WTC11 (cell line): Measurements from ENCODE around the gene ANXA6. TPM values are rescaled to one million over a fixed set of nuclear protein-coding genes. Genes with fewer than 3 reads are reported as not detected.
A peak's percentile ranks its signal among the peaks of the same experiment; 100 is the strongest.

Experiments used
- ATAC-seq: fragments of 200-7000 bp; cut with Tn5 transposase; 2 replicates; pipeline ENCODE4 v1.10.0; 2021; ENCODE audit warnings: mild to moderate bottlenecking, moderate library complexity
- CTCF ChIA-PET: fragments of 300-600 bp; sonication (Branson Sonifier 250); formaldehyde crosslinking; loops from one replicate; lab custom pipeline; 2021; ENCODE audit warnings: antibody characterized with exemption; lab: Charles Lee
- POLR2A ChIA-PET: fragments of 350-600 bp; sonication (Branson Sonifier 250); formaldehyde crosslinking; loops from one replicate; lab custom pipeline; 2021; ENCODE audit warnings: antibody characterized with exemption; lab: Charles Lee
- DNase-seq: peaks from one replicate; pipeline ENCODE4 v3.0.0; 2021; ENCODE audit warnings: low spot score
- H3K27ac Mint-ChIP-seq: 2 replicates; pipeline ENCODE4 v1.8.0; 2021; ENCODE audit warnings: mixed read lengths
- H3K27me3 Mint-ChIP-seq: 2 replicates; pipeline ENCODE4 v1.8.0; 2021; ENCODE audit warnings: low read depth, mild to moderate bottlenecking, moderate library complexity, mixed read lengths
- H3K36me3 Mint-ChIP-seq: 2 replicates; pipeline ENCODE4 v1.8.0; 2021; ENCODE audit warnings: mixed read lengths
- H3K4me1 Mint-ChIP-seq: 2 replicates; pipeline ENCODE4 v1.8.0; 2022; ENCODE audit warnings: mixed read lengths
- H3K4me3 Mint-ChIP-seq: 2 replicates; pipeline ENCODE4 v1.8.0; 2021; ENCODE audit warnings: mild to moderate bottlenecking, moderate library complexity, mixed read lengths
- H3K9me3 Mint-ChIP-seq: 2 replicates; pipeline ENCODE4 v1.8.0; 2021; ENCODE audit warnings: mixed read lengths
- CTCF ChIP-seq: fragments of 200-600 bp; IDR thresholded peaks from 2 replicates; pipeline ENCODE4 v1.8.0; 2022; ENCODE audit warnings: antibody characterized with exemption
- E2F4 ChIP-seq: sonication (generic); formaldehyde crosslinking; IDR thresholded peaks from 2 replicates; pipeline ENCODE4 v1.8.1; 2022; ENCODE audit warnings: low read depth, mild to moderate bottlenecking, moderate library complexity, missing genetic modification reagents, borderline replicate concordance
- ELF4 ChIP-seq: sonication (generic); formaldehyde crosslinking; IDR thresholded peaks from 2 replicates; pipeline ENCODE4 v1.8.1; 2022; ENCODE audit warnings: low read depth, mild to moderate bottlenecking, moderate library complexity, missing genetic modification reagents
- ETV6 ChIP-seq: sonication (generic); formaldehyde crosslinking; IDR thresholded peaks from 2 replicates; pipeline ENCODE4 v1.8.1; 2022; ENCODE audit warnings: mild to moderate bottlenecking, missing genetic modification reagents
- FOXJ3 ChIP-seq: sonication (generic); formaldehyde crosslinking; IDR thresholded peaks from 2 replicates; pipeline ENCODE4 v1.9.0; 2021; ENCODE audit warnings: missing genetic modification reagents, mild to moderate bottlenecking, borderline replicate concordance
- FOXK1 ChIP-seq: sonication (generic); formaldehyde crosslinking; IDR thresholded peaks from 2 replicates; pipeline ENCODE4 v1.8.0; 2022; ENCODE audit warnings: mild to moderate bottlenecking, moderate library complexity, missing genetic modification reagents
- FOXP1 ChIP-seq: sonication (generic); formaldehyde crosslinking; IDR thresholded peaks from 2 replicates; pipeline ENCODE4 v1.8.0; 2022; ENCODE audit warnings: missing genetic modification reagents, mild to moderate bottlenecking, moderate library complexity, borderline replicate concordance
- GABPB1 ChIP-seq: sonication (generic); formaldehyde crosslinking; IDR thresholded peaks from 2 replicates; pipeline ENCODE4 v1.8.1; 2023; ENCODE audit warnings: mild to moderate bottlenecking, missing genetic modification reagents
- GTF2I ChIP-seq: fragments of 250-450 bp; sonication (Bioruptor Pico); conservative IDR thresholded peaks from 2 replicates; pipeline ENCODE4 v1.4.0; 2021; ENCODE audit warnings: mild to moderate bottlenecking
- IRF2 ChIP-seq: sonication (generic); formaldehyde crosslinking; IDR thresholded peaks from 2 replicates; pipeline ENCODE4 v1.8.0; 2022; ENCODE audit warnings: low read depth, missing genetic modification reagents, borderline replicate concordance
- JAZF1 ChIP-seq: fragments of 250-450 bp; sonication (Bioruptor Pico); IDR thresholded peaks from 2 replicates; pipeline ENCODE4 v1.9.0; 2021; ENCODE audit warnings: moderate library complexity, mild to moderate bottlenecking, inconsistent platforms
- NFATC4 ChIP-seq: fragments of 250-450 bp; sonication (Bioruptor Pico); IDR thresholded peaks from 2 replicates; pipeline ENCODE4 v1.9.0; 2021; ENCODE audit warnings: mild to moderate bottlenecking
- NFE2L1 ChIP-seq: sonication (generic); formaldehyde crosslinking; IDR thresholded peaks from 2 replicates; pipeline ENCODE4 v1.8.1; 2023; ENCODE audit warnings: missing genetic modification reagents
- NFYB ChIP-seq: sonication (generic); formaldehyde crosslinking; conservative IDR thresholded peaks from 2 replicates; pipeline ENCODE4 v1.8.0; 2022; ENCODE audit warnings: low read depth, missing genetic modification reagents
- NR3C1 ChIP-seq: sonication (generic); formaldehyde crosslinking; conservative IDR thresholded peaks from 2 replicates; pipeline ENCODE4 v1.8.1; 2023; ENCODE audit warnings: low read depth, mild to moderate bottlenecking, missing genetic modification reagents
- PRDM15 ChIP-seq: sonication (generic); formaldehyde crosslinking; IDR thresholded peaks from 2 replicates; pipeline ENCODE4 v1.8.0; 2022; ENCODE audit warnings: missing genetic modification reagents
- RORB ChIP-seq: fragments of 250-450 bp; sonication (Bioruptor Pico); IDR thresholded peaks from 2 replicates; pipeline ENCODE4 v1.9.0; 2021; ENCODE audit warnings: mild to moderate bottlenecking
- SMAD3 ChIP-seq: sonication (generic); formaldehyde crosslinking; IDR thresholded peaks from 2 replicates; pipeline ENCODE4 v1.8.0; 2022; ENCODE audit warnings: missing genetic modification reagents, mild to moderate bottlenecking, borderline replicate concordance
- ZBTB21 ChIP-seq: sonication (generic); formaldehyde crosslinking; IDR thresholded peaks from 2 replicates; pipeline ENCODE4 v1.8.1; 2023; ENCODE audit warnings: mild to moderate bottlenecking, missing genetic modification reagents, borderline replicate concordance
- ZNF138 ChIP-seq: sonication (generic); formaldehyde crosslinking; conservative IDR thresholded peaks from 2 replicates; pipeline ENCODE4 v1.8.1; 2022; ENCODE audit warnings: mild to moderate bottlenecking, moderate library complexity, missing genetic modification reagents
- ZNF396 ChIP-seq: fragments of 250-450 bp; sonication (Bioruptor Pico); IDR thresholded peaks from 2 replicates; pipeline ENCODE4 v1.8.0; 2021; ENCODE audit warnings: mild to moderate bottlenecking, moderate library complexity, borderline replicate concordance
- total RNA-seq: library from RNA; stranded (reverse); gene quantifications from 3 replicates; pipeline ENCODE4 v1.2.3, GENCODE V29; 2021
- TF ChIP-seq, protein P1 (sequence below): fragments of 250-450 bp; sonication (Bioruptor Pico); conservative IDR thresholded peaks from 2 replicates; pipeline ENCODE4 v1.9.0; 2021; ENCODE audit warnings: mild to moderate bottlenecking
- TF ChIP-seq, protein P2 (sequence below): sonication (generic); formaldehyde crosslinking; IDR thresholded peaks from 2 replicates; pipeline ENCODE4 v1.8.0; 2022; ENCODE audit warnings: mild to moderate bottlenecking, missing genetic modification reagents
- TF ChIP-seq, protein P3 (sequence below): sonication (generic); formaldehyde crosslinking; IDR thresholded peaks from 2 replicates; pipeline ENCODE4 v1.8.0; 2022; ENCODE audit warnings: mild to moderate bottlenecking, missing genetic modification reagents
- TF ChIP-seq, protein P4 (sequence below): sonication (generic); formaldehyde crosslinking; IDR thresholded peaks from 2 replicates; pipeline ENCODE4 v1.8.1; 2023; ENCODE audit warnings: mild to moderate bottlenecking, missing genetic modification reagents, moderate library complexity

ANXA6 gene
- total RNA-seq, 1 experiment from 2014 or later, result 92.8 TPM

DNA sequence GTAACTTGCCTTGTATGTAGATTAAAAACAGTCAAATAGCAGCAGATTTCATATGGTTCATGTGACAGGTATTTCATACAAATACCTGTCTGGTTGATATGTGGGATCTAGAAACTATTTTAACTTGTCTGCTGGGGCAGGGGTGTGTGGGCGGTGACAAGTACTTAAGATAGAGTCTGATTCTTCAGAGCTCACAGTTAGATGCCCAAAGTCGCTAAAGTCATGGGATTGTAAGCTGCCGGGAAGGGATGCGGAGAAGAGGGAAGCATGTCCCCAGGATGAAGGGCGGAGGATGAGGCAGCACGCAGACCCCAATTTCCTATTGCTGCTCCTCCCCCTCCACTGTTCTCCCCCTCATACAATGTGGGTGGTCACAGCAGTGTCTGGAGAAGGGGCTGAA is 13.3 kb downstream of the ANXA6 start:
- ATAC-seq (no peak), DNase-seq (no peak)
- peaks cover 18% of the 10 kb centered on the region for H3K4me1 Mint-ChIP-seq
- no peaks in the 10 kb centered on the region for H3K9me3 Mint-ChIP-seq
- H3K4me3 Mint-ChIP-seq, result no peak overlapping the region
- ChIA-PET CTCF (interaction anchor here (1.1 to 5.2 kb wide), 3 partner anchors 18 to 29 kb away, joined by 5 to 51 read pairs (median 6); no protein-coding TSS in a partner anchor), POLR2A (no interaction called here)
- peak overlapping the region; percentile 5; the same call in 1 of the 2 replicates for H3K27ac Mint-ChIP-seq
- peaks cover 5% of the 10 kb centered on the region for H3K36me3 Mint-ChIP-seq
- no peaks in the 10 kb centered on the region for H3K27me3 Mint-ChIP-seq
- no peak for TF ChIP-seq JAZF1 (CRISPR knock-in tag)
- no peak for TF ChIP-seq NFATC4 (CRISPR knock-in tag)
- no peak for TF ChIP-seq FOXK1 (CRISPR knock-in tag)
- TF ChIP-seq RORB (CRISPR knock-in tag), result no peak
- TF ChIP-seq, protein P1, sequence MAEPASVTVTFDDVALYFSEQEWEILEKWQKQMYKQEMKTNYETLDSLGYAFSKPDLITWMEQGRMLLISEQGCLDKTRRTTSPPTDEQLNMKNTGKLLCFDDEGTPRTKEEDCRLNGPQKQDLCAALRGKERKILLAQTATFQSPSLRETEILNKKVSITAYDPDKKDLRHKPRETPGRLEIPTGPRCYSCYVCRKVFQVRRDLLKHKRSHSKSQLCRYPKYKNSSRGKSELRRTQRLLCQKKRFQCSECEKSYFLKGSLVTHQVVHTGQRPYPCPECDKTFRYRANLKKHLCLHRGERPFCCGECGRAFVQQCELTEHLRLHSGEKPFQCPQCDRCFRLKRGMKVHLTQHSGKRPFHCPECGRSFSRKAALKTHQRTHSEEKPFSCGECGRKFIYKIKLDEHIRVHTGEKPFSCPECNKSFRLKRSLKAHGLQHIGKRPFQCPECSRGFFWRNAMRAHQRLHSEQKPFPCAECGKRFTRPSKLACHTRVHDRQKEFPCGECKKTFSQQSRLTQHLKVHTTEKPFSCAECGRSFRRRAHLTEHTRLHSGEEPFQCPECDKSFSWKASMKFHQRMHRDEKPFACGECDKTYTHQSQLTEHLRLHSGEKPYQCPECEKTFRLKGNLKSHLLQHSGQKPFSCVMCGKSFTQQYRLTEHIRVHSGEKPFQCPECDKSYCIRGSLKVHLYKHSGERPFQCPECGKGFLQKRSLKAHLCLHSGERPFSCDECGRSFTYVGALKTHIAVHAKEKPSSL (CRISPR knock-in tag), result no peak
- TF ChIP-seq, protein P2, sequence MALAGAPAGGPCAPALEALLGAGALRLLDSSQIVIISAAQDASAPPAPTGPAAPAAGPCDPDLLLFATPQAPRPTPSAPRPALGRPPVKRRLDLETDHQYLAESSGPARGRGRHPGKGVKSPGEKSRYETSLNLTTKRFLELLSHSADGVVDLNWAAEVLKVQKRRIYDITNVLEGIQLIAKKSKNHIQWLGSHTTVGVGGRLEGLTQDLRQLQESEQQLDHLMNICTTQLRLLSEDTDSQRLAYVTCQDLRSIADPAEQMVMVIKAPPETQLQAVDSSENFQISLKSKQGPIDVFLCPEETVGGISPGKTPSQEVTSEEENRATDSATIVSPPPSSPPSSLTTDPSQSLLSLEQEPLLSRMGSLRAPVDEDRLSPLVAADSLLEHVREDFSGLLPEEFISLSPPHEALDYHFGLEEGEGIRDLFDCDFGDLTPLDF, result no peak
- no peak for TF ChIP-seq SMAD3 (CRISPR knock-in tag)
- no peak for TF ChIP-seq NFYB
- no peak for TF ChIP-seq ELF4 (CRISPR knock-in tag)
- no peak for TF ChIP-seq PRDM15 (CRISPR knock-in tag)
- no peak for TF ChIP-seq ZNF138 (CRISPR knock-in tag)
- no peak for TF ChIP-seq CTCF
- TF ChIP-seq, protein P3, sequence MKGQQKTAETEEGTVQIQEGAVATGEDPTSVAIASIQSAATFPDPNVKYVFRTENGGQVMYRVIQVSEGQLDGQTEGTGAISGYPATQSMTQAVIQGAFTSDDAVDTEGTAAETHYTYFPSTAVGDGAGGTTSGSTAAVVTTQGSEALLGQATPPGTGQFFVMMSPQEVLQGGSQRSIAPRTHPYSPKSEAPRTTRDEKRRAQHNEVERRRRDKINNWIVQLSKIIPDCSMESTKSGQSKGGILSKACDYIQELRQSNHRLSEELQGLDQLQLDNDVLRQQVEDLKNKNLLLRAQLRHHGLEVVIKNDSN (CRISPR knock-in tag), result no peak
- TF ChIP-seq, all 79 proteins: peak for 0

GRCh38 chr5:151143645-151144044 is 13.9 kb downstream of the ANXA6 start:
- H3K36me3 Mint-ChIP-seq, result peaks cover 5% of the 10 kb centered on the region
- TF ChIP-seq FOXJ3 (CRISPR knock-in tag) (no peak), FOXP1 (CRISPR knock-in tag) (no peak), JAZF1 (CRISPR knock-in tag) (no peak), IRF2 (CRISPR knock-in tag) (no peak), NR3C1 (CRISPR knock-in tag) (no peak), GABPB1 (no peak), ZBTB21 (CRISPR knock-in tag) (no peak), NFE2L1 (no peak), E2F4 (CRISPR knock-in tag) (no peak), GTF2I (CRISPR knock-in tag) (no peak), ETV6 (CRISPR knock-in tag) (no peak), ZNF396 (no peak)
- TF ChIP-seq, protein P4, sequence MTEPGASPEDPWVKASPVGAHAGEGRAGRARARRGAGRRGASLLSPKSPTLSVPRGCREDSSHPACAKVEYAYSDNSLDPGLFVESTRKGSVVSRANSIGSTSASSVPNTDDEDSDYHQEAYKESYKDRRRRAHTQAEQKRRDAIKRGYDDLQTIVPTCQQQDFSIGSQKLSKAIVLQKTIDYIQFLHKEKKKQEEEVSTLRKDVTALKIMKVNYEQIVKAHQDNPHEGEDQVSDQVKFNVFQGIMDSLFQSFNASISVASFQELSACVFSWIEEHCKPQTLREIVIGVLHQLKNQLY, result no peak

More at GRCh38 chr5:151143645-151144044, 13.9 kb downstream of the ANXA6 start:
- Mint-ChIP-seq H3K9me3 (no peaks in the 10 kb centered on the region), H3K4me1 (peaks cover 18% of the 10 kb centered on the region), H3K27ac (no peak overlapping the region), H3K27me3 (no peaks in the 10 kb centered on the region), H3K4me3 (no peak overlapping the region)
- DNase-seq (no peak), ATAC-seq (no peak)
- ChIA-PET CTCF (interaction anchor here (1.1 to 5.2 kb wide), 3 partner anchors 17 to 28 kb away, joined by 5 to 51 read pairs (median 6); no protein-coding TSS in a partner anchor), POLR2A (no interaction called here)
